Right atrium auricular region (tissue), 2 donors: ENCODE measurements around the gene WWOX. TPM values are rescaled to one million over a fixed set of nuclear protein-coding genes. Genes with fewer than 3 reads are reported as not detected.

Experiments used
- DNase-seq: peaks from one replicate; pipeline ENCODE4 v3.0.0-alpha.2; 2019; ENCODE audit warnings: low spot score
- H3K27ac ChIP-seq, 2 donors: fragments of 200-600 bp; sonication (generic); 1 replicate in 1 of 2; 2 replicates in 1 of 2; pipeline ENCODE4 v1.5.1; 2016 to 2019
- H3K27me3 ChIP-seq, 2 donors: fragments of 200-600 bp; sonication (generic); one replicate each; pipeline versions ENCODE4 v1.5.1 to v1.6.0; 2017 to 2019
- H3K36me3 ChIP-seq: fragments of 200-600 bp; sonication (generic); one replicate; pipeline ENCODE4 v1.5.1; 2016
- H3K4me1 ChIP-seq, 2 donors: fragments of 200-600 bp; sonication (generic); one replicate each; pipeline versions ENCODE4 v1.5.1 to v1.6.0; 2017 to 2019
- H3K4me3 ChIP-seq, 2 donors: fragments of 200-600 bp; sonication (generic); 1 replicate in 1 of 2; 2 replicates in 1 of 2; pipeline ENCODE4 v1.5.1; 2017 to 2019; ENCODE audit warnings: mild to moderate bottlenecking in 1 of 2, moderate library complexity in 1 of 2
- H3K9me3 ChIP-seq, 2 donors: fragments of 200-600 bp; sonication (generic); one replicate each; pipeline ENCODE4 v1.5.1; 2019
- total RNA-seq, 2 donors: library from RNA; depleted of rRNA; stranded (reverse); fragments of >200 nt; gene quantifications; one replicate each; pipeline ENCODE4 v1.1.0, GENCODE V29; 2016
- TF ChIP-seq, protein P1 (sequence below), 2 donors: fragments of 200-600 bp; sonication (generic); IDR thresholded peaks; one replicate each; pipeline ENCODE4 v1.5.1; 2019; ENCODE audit warnings: antibody characterized with exemption in 2 of 2

The WWOX gene
- total RNA-seq, 2 donors from 2014 or later, result 14.8 to 20.8 TPM

DNA sequence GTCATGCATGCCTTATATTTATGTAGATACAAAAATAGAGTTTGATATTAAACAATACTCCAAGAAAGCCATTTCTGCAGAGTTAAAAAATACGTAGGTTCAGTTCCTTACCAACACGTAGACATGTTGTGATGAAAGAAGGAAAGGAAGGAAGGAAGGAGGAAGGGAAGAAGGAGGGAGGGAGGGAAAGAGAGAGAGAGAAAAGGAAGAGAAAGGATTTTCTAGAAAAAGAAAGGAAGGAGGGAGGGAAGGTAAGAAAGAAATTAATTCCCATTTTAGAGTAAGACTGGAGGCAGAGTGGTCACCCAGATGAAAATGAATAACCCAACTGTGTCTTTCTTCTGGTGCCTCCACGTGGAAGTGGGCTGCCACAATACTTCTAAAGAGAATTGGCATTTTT lies 652.1 kb downstream of the WWOX start:
- DNase-seq, result no peak
- Histone ChIP-seq H3K36me3 (no peaks in the 10 kb centered on the region), H3K27ac (no peak overlapping the region), H3K27me3 (no peaks in the 10 kb centered on the region), H3K9me3 (peaks cover 0 to 4% of the 10 kb centered on the region in 2 donors), H3K4me3 (no peak overlapping the region), H3K4me1 (no peaks in the 10 kb centered on the region)
- TF ChIP-seq, protein P1, sequence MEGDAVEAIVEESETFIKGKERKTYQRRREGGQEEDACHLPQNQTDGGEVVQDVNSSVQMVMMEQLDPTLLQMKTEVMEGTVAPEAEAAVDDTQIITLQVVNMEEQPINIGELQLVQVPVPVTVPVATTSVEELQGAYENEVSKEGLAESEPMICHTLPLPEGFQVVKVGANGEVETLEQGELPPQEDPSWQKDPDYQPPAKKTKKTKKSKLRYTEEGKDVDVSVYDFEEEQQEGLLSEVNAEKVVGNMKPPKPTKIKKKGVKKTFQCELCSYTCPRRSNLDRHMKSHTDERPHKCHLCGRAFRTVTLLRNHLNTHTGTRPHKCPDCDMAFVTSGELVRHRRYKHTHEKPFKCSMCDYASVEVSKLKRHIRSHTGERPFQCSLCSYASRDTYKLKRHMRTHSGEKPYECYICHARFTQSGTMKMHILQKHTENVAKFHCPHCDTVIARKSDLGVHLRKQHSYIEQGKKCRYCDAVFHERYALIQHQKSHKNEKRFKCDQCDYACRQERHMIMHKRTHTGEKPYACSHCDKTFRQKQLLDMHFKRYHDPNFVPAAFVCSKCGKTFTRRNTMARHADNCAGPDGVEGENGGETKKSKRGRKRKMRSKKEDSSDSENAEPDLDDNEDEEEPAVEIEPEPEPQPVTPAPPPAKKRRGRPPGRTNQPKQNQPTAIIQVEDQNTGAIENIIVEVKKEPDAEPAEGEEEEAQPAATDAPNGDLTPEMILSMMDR (IDR thresholded peaks at IDR 0.05), result no peak

DNA sequence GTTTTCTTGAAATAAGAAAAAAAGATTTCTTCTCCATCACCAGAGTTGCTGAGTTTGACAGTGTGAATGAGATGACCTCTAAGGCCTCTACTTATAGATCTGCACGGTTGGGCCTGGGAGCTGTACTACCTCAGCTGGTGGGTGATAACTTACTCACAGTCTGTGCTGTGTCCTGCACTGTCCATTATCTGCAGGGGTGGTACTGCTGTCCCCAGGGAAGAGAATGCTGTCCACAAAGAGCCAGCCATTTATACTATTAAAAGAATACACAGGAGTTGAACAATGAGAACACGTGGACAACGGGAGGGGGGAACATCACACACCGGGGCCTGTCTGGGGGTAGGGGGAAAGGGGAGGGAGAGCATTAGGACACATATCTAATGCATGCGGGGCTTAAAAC lies 655.3 kb downstream of the WWOX start:
- TF ChIP-seq, protein P1 (IDR thresholded peaks at IDR 0.05), result no peak
- Histone ChIP-seq H3K4me3 (no peak overlapping the region), H3K9me3 (peaks cover 0 to 9% of the 10 kb centered on the region in 2 donors), H3K27ac (no peak overlapping the region), H3K4me1 (no peaks in the 10 kb centered on the region), H3K36me3 (no peaks in the 10 kb centered on the region), H3K27me3 (no peaks in the 10 kb centered on the region)
- no peak for DNase-seq

DNA sequence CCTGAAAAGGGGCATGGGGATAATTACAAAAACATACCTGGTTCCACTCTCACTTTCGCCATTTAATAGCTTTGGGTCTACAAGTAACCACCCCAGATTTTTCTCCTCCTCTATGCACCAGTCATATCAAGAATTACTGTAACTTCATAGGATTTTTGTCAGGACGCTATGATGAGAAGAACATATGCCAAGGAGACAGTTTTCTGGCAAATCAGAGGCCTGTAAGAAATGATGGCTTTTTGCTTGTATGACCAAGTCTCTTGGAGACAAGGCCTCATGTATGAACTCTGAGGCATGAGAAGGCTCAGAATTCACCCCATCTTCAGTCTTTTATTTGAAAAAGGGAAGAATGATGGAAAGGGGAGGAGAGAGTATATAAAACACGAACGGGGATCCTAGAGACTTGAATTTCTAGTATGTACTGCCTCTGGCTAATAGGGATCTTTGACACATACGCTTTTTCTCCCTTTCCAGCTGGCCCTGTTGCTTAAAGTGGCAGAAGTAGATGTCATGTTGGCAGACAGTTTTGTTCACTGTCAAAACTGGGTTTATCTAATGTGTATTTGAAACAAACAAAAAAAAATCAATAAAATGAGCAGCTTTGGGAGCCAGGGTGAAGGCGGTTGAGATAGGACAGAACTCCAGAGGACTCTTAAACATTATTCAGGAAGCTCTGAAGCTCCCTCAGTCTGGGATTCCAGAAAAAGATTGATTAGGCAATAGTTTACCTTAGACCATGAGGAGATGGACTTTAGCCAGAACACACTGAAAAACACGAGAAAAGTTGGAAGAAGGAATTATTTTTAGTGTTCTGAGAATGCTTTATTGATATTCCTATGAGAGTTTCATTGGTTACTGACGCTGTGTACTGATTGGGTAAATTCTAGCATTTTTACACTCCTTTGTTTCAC lies 656.6 kb downstream of the WWOX start:
- Histone ChIP-seq H3K4me1 (no peaks in the 10 kb centered on the region), H3K9me3 (peaks cover 0 to 9% of the 10 kb centered on the region in 2 donors), H3K27me3 (no peaks in the 10 kb centered on the region), H3K36me3 (no peaks in the 10 kb centered on the region), H3K4me3 (no peak overlapping the region), H3K27ac (no peak overlapping the region)
- no peak for DNase-seq
- TF ChIP-seq, protein P1 (IDR thresholded peaks at IDR 0.05), result no peak

DNA sequence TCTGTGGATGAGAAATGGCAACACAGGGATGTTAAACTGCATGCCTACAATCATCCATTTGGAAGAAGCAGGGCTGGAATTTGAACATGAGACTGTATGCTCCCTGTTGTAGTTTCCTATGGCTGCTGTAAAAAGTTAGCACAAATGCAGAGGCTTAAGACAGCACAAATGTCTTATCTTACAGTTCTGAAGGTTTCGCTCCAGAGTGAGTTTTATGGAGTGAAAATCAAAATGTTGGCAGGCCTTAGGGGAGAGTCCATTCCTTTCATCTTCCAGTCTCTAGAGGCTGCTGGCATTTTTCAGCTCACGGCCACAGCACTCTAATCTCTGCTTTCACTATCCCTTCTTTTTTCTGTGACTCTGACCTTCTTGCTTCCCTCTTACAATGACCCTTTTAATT lies 660.1 kb downstream of the WWOX start:
- Histone ChIP-seq H3K27ac (no peak overlapping the region), H3K36me3 (no peaks in the 10 kb centered on the region), H3K27me3 (no peaks in the 10 kb centered on the region), H3K4me3 (no peak overlapping the region), H3K4me1 (peaks cover 0 to 8% of the 10 kb centered on the region in 2 donors), H3K9me3 (peaks cover 0 to 9% of the 10 kb centered on the region in 2 donors)
- TF ChIP-seq, protein P1 (IDR thresholded peaks at IDR 0.05), result no peak
- DNase-seq, result no peak

DNA sequence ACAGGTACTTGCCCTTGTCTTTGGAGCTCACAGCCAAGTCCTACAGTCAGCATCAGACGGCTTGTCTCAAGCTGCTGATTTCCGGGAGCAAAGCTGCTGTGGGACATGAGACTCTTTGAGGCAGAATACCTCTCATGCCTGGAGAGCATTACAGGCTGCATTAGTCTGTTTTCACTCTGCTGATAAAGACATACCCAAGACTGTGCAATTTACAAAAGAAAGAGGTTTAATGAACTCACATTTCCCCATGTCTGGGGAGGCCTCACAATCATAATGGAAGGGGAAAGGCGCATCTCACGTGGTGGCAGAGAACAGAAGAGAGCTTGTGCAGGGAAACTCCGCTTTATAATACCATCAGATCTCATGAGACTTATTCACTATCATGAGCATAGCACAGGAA lies 661.2 kb downstream of the WWOX start:
- TF ChIP-seq, protein P1 (IDR thresholded peaks at IDR 0.05), result no peak
- Histone ChIP-seq H3K27me3 (no peaks in the 10 kb centered on the region), H3K27ac (no peak overlapping the region), H3K36me3 (no peaks in the 10 kb centered on the region), H3K9me3 (peaks cover 0 to 9% of the 10 kb centered on the region in 2 donors), H3K4me1 (peaks cover 0 to 8% of the 10 kb centered on the region in 2 donors), H3K4me3 (no peak overlapping the region)
- no peak for DNase-seq
